PC-3 (cell line): ENCODE results near the gene SRSF1. TPM values are rescaled to one million over a fixed set of nuclear protein-coding genes. Genes with fewer than 3 reads are reported as not detected.
"Not testable (repeated sequence)": the region's sequence is repeated elsewhere in the genome, so short reads cannot be mapped to it uniquely, and the experiment has no call there.

Experiments
- ATAC-seq: fragments of 200-7000 bp; cut with Tn5 transposase; 2 replicates; pipeline ENCODE4 v1.9.1; 2020; ENCODE audit warnings: mild to moderate bottlenecking, moderate library complexity
- BruUV-seq: library from RNA; stranded (reverse); fragments of 400-500 nt; replicated peaks from 2 replicates; lab custom pipeline; 2021; lab: Mats Ljungman, UMichigan
- CTCF ChIA-PET: fragments of 300-600 bp; sonication (Branson Sonifier 250); formaldehyde crosslinking; loops from one replicate; lab custom pipeline; 2022; ENCODE audit warnings: antibody characterized with exemption; lab: Charles Lee
- POLR2A ChIA-PET: fragments of 300-600 bp; sonication (Branson Sonifier 250); formaldehyde crosslinking; loops from one replicate; lab custom pipeline; 2022; ENCODE audit warnings: antibody characterized with exemption; ENCODE audit not compliant: unreplicated experiment; lab: Charles Lee
- DNase-seq: peaks from one replicate; pipeline ENCODE4 v3.0.0-alpha.2; 2015
- H2AFZ ChIP-seq: fragments of 300-600 bp; sonication (generic); 2 replicates; pipeline ENCODE4 v1.6.0; 2016; ENCODE audit warnings: antibody characterized with exemption, low read length
- H3F3A ChIP-seq: fragments of 300-600 bp; sonication (generic); one replicate; pipeline ENCODE4 v1.6.0; 2017; ENCODE audit warnings: antibody characterized with exemption, low read length, control low read depth, mild to moderate bottlenecking; ENCODE audit not compliant: unreplicated experiment
- H3K27ac ChIP-seq: fragments of 300-600 bp; sonication (generic); 2 replicates; pipeline ENCODE4 v1.5.1; 2016; ENCODE audit warnings: mild to moderate bottlenecking, low read length
- H3K27me3 ChIP-seq: fragments of 300-600 bp; sonication (generic); 2 replicates; pipeline ENCODE4 v1.6.1; 2016; ENCODE audit warnings: low read length, mixed read lengths
- H3K36me3 ChIP-seq: fragments of 300-600 bp; sonication (generic); 2 replicates; pipeline ENCODE4 v1.6.1; 2016; ENCODE audit warnings: low read depth, mixed run types, low read length, mixed read lengths
- H3K4me1 ChIP-seq: fragments of 300-600 bp; sonication (generic); 2 replicates; pipeline ENCODE4 v1.5.1; 2016; ENCODE audit warnings: low read length; ENCODE audit not compliant: insufficient read depth
- H3K4me2 ChIP-seq: fragments of 300-600 bp; sonication (generic); 2 replicates; pipeline ENCODE4 v1.6.0; 2016; ENCODE audit warnings: low read length
- H3K4me3 ChIP-seq: fragments of 300-600 bp; sonication (generic); 2 replicates; pipeline ENCODE4 v1.5.1; 2016; ENCODE audit warnings: mild to moderate bottlenecking, low read length, mixed read lengths
- H3K79me2 ChIP-seq: fragments of 300-600 bp; sonication (generic); 2 replicates; pipeline ENCODE4 v1.6.1; 2017; ENCODE audit warnings: low read length, mixed read lengths
- H3K9ac ChIP-seq: fragments of 300-600 bp; sonication (generic); 2 replicates; pipeline ENCODE4 v1.6.0; 2016; ENCODE audit warnings: mild to moderate bottlenecking, low read length
- H3K9me2 ChIP-seq: fragments of 300-600 bp; sonication (generic); replicated peaks from 2 replicates; pipeline ENCODE4 v1.6.1; 2016; ENCODE audit warnings: mixed run types, low read length, mixed read lengths
- H3K9me3 ChIP-seq: fragments of 300-600 bp; sonication (generic); 2 replicates; pipeline ENCODE4 v1.6.1; 2016; ENCODE audit warnings: low read length, mixed read lengths
- H4K20me1 ChIP-seq: fragments of 300-600 bp; sonication (generic); 2 replicates; pipeline ENCODE4 v1.6.1; 2016; ENCODE audit warnings: low read length, mixed read lengths
- EZH2 ChIP-seq: fragments of 300-600 bp; sonication (generic); IDR thresholded peaks from one replicate; pipeline ENCODE4 v1.6.1; 2017; ENCODE audit warnings: antibody characterized with exemption, mild to moderate bottlenecking, low read length; ENCODE audit not compliant: unreplicated experiment
- EZH2phosphoT487 ChIP-seq: fragments of 300-600 bp; sonication (generic); IDR thresholded peaks from 2 replicates; pipeline ENCODE4 v1.6.1; 2018; ENCODE audit warnings: mild to moderate bottlenecking, antibody characterized with exemption, low read length, borderline replicate concordance
- intact Hi-C: fragments of 100-400 bp; cut with micrococcal nuclease; formaldehyde crosslinking; loops from 2 replicates; pipeline ENCODE4 v1.9.0; 2023
- total RNA-seq: library from RNA; depleted of rRNA; stranded (reverse); fragments of >200 nt; gene quantifications from 2 replicates; pipeline ENCODE4 v1.2.3, GENCODE V29; 2014
- TF ChIP-seq, protein P1 (sequence below): fragments of 300-600 bp; sonication (generic); conservative IDR thresholded peaks from 2 replicates; pipeline ENCODE4 v1.5.1; 2017; ENCODE audit warnings: antibody characterized with exemption, low read depth, mild to moderate bottlenecking, low read length

SRSF1 gene
- total RNA-seq, 1 experiment from 2014 or later = 325 TPM

DNA sequence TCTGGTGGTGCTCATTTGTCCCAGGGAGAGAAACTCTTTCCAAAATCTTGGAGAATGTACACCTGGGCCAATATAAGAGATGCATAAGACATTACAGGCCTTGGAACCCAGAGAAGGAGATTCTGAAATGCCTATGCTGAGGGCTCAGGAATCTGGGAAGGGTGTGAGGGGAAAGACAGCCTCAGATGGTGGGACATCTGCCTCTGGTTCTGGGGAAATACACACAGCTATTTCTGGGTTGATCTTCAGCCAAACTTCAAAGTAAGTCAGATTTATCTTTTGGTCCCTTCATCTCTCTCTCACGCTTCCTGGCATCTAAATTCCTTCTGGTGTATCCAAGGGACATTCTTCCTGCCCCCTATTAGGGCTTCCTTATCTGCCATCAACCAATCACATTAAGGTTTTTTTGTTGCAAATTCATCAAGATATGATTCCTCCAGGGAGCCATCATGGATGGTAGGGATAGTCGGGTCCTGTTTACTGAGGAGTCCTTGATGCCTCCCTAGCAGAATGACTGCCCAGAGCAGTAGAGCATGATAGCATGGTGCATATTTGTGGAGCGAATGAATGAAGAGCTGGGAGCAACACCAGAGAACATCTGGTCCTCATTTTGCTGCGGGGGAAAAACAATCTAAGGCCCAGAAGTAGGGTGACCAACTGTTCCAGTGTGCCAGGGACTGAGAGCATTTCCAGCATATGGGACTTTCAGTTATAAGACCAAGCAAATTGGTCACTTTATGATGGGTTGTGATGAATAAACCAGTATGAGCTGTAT is 40.5 kb upstream of the SRSF1 start:
- H3F3A ChIP-seq = no peaks in the 10 kb centered on the region
- H3K9me2 ChIP-seq = no peaks in the 10 kb centered on the region
- no peak for DNase-seq
- H3K4me3 ChIP-seq = no peak overlapping the region
- ChIA-PET CTCF (no interaction called here), POLR2A (no interaction called here)
- no peak overlapping the region for H3K4me2 ChIP-seq
- H3K9me3 ChIP-seq = no peaks in the 10 kb centered on the region
- no peaks in the 10 kb centered on the region for H3K4me1 ChIP-seq
- no TSS peak for BruUV-seq
- H3K27me3 ChIP-seq = peaks cover 9% of the 10 kb centered on the region
- no peaks in the 10 kb centered on the region for H4K20me1 ChIP-seq
- H2AFZ ChIP-seq = no peak overlapping the region
- H3K9ac ChIP-seq = no peak overlapping the region
- H3K79me2 ChIP-seq = no peaks in the 10 kb centered on the region
- intact Hi-C loops = no loop called here
- H3K36me3 ChIP-seq = no peaks in the 10 kb centered on the region
- no peak for ATAC-seq
- no peak for TF ChIP-seq EZH2phosphoT487
- TF ChIP-seq, protein P1, sequence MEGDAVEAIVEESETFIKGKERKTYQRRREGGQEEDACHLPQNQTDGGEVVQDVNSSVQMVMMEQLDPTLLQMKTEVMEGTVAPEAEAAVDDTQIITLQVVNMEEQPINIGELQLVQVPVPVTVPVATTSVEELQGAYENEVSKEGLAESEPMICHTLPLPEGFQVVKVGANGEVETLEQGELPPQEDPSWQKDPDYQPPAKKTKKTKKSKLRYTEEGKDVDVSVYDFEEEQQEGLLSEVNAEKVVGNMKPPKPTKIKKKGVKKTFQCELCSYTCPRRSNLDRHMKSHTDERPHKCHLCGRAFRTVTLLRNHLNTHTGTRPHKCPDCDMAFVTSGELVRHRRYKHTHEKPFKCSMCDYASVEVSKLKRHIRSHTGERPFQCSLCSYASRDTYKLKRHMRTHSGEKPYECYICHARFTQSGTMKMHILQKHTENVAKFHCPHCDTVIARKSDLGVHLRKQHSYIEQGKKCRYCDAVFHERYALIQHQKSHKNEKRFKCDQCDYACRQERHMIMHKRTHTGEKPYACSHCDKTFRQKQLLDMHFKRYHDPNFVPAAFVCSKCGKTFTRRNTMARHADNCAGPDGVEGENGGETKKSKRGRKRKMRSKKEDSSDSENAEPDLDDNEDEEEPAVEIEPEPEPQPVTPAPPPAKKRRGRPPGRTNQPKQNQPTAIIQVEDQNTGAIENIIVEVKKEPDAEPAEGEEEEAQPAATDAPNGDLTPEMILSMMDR = no peak
- TF ChIP-seq EZH2 = no peak
- no peak overlapping the region for H3K27ac ChIP-seq

DNA sequence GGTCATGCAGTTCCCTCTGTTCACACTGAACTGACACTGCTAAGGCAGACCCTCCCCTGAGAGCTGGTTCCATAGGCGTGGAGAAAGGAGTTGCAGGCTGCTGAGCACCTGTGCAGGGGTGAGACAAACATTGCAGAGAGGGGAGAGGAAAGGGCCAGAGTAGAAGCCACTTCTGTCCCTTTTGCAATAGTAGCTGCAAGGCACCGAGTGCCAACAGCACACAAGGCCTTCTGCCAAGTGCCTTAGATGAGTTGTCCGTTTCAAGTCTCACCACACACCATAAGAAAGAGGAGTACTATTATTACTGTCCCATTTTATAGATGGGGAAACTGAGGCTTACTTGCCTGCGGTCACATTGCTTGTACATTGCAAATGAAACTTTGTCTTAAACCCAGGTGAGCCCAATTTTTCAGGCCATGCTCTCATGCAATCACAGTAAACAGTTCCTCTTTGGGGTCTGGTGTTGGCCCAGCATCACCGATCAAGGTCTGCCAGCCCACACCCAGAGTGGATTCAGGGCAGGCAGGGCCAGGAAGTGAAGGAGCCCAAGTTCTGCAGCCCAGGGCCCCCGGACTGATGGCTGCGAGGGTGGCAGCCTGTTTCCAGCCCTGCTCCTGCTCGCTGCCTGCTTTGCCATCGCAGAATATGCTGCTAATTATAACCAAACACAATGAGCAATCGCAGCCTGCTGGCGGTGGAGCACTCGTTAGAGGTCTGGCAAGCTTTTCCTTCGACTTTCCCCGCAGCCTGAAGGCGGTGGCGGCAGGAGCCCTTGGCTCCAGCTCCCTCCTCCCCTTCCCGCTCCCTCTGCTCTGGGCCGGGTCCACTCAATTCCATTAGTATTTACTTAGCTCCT is 39.4 kb upstream of the SRSF1 start:
- Histone ChIP-seq H2AFZ (no peak overlapping the region), H3F3A (no peaks in the 10 kb centered on the region), H3K36me3 (no peaks in the 10 kb centered on the region), H4K20me1 (no peaks in the 10 kb centered on the region), H3K4me1 (no peaks in the 10 kb centered on the region), H3K9me2 (no peaks in the 10 kb centered on the region), H3K79me2 (no peaks in the 10 kb centered on the region), H3K4me2 (no peak overlapping the region), H3K4me3 (no peak overlapping the region), H3K27ac (no peak overlapping the region), H3K27me3 (peaks cover 17% of the 10 kb centered on the region), H3K9ac (no peak overlapping the region), H3K9me3 (no peaks in the 10 kb centered on the region)
- DNase-seq (no peak), ATAC-seq (no peak)
- ChIA-PET POLR2A (no interaction called here), CTCF (no interaction called here)
- TF ChIP-seq EZH2phosphoT487 (no peak), EZH2 (no peak)
- TF ChIP-seq, protein P1 = no peak
- BruUV-seq = no TSS peak
- intact Hi-C loops = no loop called here

GRCh38 chr17:58044256-58044655 is 37.2 kb upstream of the SRSF1 start:
- H3K27me3 ChIP-seq = peaks cover 19% of the 10 kb centered on the region
- H3K4me3 ChIP-seq, H3K4me2 ChIP-seq, H3K4me1 ChIP-seq, ATAC-seq, H3K9me3 ChIP-seq, BruUV-seq, DNase-seq, H3K27ac ChIP-seq, H3K36me3 ChIP-seq, H3K79me2 ChIP-seq, CTCF ChIA-PET, H3F3A ChIP-seq, H3K9ac ChIP-seq, intact Hi-C loops, H4K20me1 ChIP-seq, H2AFZ ChIP-seq, H3K9me2 ChIP-seq: not testable (repeated sequence)
- POLR2A ChIA-PET = interaction anchor here (0.6 kb wide), 1 partner anchor 31 kb away, joined by 4 read pairs; no protein-coding TSS in a partner anchor
